ENCODE results near the gene HIVEP1.
"Not testable (repeated sequence)": the region's sequence is repeated elsewhere in the genome, so short reads cannot be mapped to it uniquely, and the experiment has no call there.

The HIVEP1 gene

DNA sequence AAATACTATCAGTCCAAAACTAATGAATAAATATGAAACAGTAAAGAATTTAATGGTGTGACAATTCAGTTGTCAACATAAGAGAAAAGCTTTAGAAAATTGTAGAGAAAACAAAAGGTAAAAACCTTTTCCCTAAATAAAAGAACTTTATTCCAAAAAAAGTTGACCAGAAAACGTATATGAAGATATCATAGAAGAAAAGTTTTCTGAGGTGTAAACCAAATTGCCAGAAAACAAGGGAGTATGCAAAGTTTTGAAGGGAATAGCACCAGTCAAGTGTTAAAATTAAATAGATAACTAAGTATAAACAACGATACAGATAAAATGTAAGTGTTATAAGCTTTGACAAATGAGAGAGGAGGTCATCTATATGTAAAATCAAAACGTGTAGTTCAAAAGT lies 104.9 kb downstream of the HIVEP1 start:
- no peak for DNase-seq (ENCODE audit: low spot score)

DNA sequence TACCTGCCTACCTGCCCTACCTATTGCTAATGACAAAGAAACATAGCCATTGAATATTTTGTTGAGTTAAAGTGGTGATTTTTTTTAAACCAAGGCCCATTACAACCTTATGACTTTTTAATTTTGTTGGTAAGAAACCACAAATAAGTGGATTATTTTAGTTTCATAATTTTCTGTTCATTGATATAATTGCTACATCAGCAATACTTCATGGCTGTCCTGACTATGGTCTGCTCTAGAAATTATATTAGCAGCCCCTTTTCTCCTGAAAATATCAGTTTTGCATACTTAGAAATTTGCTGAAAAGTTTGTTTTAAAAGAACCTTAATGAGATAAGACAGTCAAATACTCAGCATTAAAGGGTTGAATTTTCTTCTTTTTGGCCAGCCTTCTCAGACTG lies 106.5 kb downstream of the HIVEP1 start:
- no peak for DNase-seq (ENCODE audit: low spot score)

DNA sequence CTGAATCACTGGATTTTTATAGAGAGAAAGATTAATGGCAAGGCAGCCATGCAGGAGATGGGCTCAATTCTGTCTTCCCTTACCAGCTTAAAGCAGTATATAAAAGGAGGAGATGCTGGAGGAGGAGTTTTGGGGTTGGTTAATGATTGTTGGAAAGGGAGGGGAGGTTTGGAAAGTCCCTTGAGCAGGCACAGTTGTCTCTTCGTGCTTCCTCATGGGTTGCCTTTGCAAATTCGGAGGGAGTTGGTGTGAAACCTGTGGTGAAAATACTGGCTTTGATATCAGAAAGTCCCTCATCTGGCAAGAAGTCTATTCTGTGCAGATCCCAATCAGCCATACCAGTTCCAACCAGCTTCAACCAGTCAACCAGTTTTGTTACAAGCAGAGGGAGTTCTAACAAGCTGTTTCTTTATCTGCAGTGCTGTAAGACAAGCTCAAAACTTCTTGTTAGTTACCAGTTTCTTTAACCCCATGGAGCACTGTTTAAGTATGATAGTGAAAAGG lies 107.0 kb downstream of the HIVEP1 start:
- no peak for DNase-seq (ENCODE audit: low spot score)

DNA sequence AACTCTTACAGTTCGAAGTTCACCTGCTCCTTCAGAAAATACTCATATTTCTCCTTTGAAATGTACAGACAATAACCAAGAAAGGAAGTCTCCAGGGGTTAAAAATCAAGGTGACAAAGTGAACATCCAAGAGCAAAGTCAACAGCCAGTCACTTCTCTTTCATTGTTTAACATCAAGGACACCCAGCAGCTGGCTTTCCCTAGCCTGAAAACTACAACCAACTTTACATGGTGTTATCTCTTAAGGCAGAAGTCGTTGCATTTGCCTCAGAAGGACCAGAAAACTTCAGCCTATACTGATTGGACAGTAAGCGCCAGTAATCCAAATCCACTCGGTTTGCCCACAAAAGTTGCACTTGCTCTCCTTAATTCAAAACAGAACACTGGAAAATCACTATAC lies 113.3 kb downstream of the HIVEP1 start:
- DNase-seq (ENCODE audit: low spot score): no peak

DNA sequence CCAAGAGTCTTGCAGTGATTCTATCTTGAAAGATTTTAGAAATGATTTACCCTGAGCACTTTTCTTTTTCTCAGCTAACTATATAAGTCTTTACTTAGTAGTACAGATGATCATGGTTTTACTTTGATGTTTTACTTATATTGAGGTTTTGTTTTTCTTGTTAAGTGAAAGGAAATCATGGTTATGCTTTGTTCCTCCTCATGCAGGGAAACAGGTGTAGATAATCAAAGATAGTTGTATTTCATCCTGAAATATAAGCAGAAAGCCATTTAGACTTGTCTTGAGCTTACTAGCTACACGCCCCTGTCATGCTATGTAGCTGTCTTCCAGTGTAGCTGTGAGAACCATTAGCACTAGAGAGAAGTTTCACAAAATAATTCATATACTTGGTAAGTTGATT lies 113.9 kb downstream of the HIVEP1 start:
- DNase-seq (ENCODE audit: low spot score): no peak

DNA sequence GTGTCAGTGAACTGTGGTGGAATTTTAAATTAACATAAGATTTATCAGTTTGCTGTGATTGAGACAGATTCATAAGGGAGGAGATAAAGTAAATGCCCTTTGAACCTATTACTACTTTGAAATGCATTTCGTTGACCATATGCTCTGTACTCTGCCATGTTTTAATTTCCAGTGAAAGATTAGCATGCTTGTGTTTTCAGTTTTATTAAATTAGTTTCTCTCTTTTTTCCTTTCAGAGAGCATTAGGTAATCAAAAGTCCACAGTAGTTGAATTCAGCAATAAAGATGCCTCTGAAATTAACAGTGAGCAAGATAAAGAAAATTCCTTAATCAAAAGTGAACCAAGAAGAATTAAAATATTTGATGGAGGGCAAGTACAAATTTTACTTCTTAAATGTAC lies 117.4 kb downstream of the HIVEP1 start:
- DNase-seq (ENCODE audit: low spot score): no peak

DNA sequence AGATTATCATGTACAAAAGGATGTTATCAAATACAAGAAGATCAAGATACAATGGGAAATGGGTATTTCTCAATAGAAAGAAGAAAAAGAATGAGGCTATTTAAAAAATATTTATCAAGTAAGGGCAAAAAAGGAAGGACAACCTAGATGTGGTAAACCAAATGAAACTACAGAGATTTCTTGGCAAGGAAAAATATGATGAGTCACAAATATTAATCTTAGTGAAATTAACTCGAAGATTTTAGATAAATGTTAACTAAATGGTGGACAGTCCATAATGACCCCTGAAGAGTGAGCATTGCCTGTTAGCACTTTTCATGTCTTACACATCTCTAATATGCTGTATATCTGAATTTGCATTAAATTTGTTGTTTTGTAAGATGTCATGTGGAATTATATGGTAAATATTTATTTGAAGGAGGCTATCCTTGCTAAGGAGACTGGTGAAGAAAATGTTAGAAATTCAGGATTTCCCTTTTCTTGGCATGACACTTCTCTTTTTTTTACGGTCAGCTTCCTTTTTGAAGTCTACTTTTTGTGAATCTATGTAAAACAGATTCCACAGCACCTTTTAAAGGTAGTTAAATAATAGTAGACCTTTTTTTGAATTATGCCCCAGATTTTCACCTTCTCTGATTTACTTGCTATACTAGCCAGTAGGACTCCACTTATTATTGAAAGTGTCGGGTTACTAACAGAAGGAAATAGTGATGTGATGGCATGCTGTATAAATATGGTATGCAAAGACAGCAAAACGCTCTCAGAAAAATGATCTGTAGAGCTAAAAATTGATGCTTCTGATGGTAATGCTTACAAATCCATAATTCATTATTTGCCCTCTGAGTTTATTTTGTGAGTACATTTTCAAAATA lies 120.5 kb downstream of the HIVEP1 start:
- DNase-seq (ENCODE audit: low spot score): no peak

DNA sequence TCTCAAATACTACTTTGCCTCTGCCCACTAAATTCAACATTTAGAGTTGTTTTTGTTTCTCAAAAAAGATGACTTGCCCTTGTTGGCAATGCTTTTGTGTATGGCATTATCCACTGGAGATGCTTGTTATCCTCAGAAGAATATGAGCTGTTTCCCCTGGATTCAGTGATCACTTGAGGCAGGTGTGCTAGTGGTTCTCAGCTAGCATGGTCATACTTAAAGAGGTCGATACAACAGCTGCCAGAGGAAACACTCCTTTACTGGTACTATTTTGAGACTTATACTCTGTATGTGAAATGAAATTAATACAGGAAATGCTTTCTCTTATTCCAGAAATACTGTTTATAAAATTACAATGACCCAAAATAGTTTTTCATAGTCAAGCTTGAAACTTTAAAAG lies 122.5 kb downstream of the HIVEP1 start:
- no peak for DNase-seq (ENCODE audit: low spot score)

DNA sequence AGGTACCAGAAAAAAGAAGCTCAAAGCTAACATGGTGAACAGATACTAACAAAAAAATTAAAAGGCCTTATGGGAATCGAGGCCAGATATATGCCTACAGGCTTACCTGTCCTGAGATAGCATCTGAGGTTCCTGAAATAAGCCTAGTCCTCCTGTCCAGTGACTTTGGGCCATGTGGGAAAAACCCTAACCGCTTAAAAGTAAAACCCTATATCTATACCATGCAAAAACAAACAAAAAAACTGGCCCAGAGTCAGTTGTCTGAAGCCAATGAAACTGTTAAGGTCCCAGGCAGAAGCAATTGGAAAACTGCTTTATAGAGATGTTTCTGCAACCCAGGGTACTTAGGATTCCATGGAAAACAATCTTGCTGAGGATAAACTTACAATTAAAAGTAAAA lies 122.9 kb downstream of the HIVEP1 start:
- DNase-seq (ENCODE audit: low spot score): no peak

DNA sequence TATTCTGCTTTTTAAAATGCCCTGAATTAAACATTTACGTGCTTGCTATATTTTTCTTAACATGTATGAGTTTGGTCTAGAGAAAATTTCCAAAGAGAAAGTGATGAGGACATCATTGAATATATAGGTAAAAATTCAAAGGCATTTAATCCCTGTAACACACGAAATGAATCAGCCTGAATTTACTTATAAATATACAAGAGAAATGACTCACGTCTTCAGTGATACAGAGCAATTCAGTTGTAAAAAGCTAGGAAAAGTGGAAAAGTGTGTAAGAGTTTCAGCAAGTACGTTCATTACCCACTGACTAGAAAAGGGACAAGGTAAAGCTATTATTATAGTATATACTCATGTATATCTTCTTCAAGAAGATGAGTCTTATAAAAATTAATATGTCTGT lies 124.8 kb downstream of the HIVEP1 start:
- no peak for DNase-seq (ENCODE audit: low spot score)

DNA sequence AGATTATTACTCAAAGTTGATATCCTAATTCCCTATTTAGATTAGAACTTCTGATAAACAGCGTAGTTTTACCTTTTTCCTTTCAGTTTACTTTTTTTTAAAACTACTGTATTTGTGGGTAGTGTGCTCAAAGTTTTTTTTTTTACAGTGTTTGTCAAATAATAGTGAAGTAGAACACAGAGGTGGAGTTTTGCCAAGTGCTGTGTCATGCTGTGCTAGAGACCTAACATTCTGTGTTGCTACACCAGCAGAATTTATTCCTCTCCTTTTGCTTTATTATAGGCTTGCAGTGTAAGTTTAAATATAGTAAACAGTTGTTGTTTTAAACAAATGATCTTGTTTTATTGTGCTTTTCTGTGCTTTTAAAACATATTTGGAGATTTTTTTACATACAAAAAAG lies 125.4 kb downstream of the HIVEP1 start:
- DNase-seq (ENCODE audit: low spot score): no peak

DNA sequence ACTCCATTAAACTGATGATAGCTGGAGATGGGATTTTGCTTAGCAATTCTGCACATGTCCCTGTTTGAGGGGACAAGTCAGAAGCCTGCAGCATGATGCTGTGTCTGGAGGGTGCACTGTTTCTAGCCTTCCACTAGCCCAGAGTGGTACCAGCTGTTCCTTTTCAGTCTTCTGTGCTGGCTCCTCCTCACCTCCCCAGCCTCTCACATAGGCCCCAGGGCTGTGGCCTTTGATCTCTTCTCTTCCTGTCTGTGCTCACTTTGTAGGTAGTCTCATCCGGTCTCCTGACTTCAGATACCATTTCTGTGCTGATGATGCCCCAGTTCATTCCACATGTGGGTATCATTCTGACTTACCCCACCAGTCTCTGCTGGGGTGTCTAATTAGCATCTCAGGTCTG lies 126.3 kb downstream of the HIVEP1 start:
- DNase-seq (ENCODE audit: low spot score): no peak

DNA sequence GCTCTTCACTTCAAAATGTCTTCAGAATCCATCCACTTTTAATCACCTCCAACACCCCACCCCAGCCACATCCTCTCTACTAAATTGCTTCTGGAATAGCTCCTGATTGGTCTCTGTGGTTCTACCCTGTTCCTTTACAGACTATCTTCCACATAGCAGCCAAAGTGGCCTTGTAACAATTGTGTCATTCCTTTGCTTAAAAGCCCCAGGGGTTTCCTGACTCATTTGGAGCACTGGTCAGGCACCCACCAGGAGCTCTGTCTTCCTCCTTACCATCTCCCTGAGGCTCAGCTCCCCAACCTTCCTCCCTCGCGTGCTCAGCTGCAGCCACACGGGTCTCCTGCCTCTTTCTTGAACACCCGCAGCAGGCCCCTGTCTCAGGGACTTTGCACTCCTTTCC lies 126.8 kb downstream of the HIVEP1 start:
- DNase-seq (ENCODE audit: low spot score): no peak

DNA sequence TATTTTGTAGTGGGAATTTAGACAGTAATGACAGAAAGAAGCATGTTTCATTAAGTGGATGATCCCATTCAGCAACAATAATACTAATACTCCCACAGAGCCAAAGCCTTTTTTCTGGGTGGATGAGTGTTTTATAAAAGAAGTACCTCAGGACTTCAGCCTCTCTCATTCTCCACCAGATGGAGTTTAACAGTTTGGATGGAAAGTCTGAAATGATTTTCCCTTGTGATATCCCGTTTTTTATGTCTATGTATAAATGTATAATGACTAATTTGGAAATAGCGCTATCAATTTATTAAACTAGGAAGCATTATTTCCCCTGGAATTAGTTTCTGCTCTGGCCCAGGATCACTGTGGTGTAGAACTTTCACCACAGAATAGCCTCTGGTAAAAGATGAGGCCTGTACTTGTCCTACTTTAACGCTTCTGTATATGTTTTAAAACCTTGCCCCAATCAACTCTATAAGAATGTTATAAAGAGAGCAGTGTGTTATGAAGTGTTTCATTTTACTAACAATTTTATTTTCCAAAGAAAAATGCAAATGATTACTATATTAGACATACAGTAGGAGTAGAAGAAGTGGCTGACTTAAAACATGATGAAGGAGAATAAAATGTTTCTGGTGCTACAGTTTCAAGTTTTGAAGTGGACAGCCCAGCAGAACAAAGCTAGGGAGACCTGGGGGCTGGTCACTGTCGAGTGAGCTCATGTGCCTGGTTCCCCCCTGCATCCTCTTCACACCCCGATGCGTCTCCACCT lies 135.6 kb downstream of the HIVEP1 start:
- DNase-seq (ENCODE audit: low spot score): no peak

DNA sequence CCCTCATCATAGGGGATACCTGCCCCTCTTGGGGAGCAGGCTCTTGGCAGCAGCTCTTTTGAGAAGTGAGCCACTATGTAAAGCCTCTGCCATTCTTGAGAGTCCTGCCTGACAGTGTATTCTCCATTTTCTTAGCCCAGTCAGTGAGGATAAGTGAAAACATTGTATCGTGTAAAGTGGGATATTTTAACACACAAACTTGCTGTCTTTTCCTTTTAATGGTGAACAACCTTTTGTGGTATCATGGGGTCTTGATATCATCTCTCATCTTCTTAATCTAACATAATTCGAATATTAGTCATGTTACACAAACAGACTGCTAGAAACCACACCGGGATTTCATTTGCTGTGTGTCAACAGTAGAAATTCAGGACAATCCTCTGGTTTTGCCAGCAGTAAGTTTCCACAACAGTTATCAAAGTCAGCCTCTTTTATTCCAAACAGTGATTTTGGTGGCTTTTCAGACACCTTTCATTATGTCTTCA lies 136.2 kb downstream of the HIVEP1 start:
- no peak for DNase-seq (ENCODE audit: low spot score)

DNA sequence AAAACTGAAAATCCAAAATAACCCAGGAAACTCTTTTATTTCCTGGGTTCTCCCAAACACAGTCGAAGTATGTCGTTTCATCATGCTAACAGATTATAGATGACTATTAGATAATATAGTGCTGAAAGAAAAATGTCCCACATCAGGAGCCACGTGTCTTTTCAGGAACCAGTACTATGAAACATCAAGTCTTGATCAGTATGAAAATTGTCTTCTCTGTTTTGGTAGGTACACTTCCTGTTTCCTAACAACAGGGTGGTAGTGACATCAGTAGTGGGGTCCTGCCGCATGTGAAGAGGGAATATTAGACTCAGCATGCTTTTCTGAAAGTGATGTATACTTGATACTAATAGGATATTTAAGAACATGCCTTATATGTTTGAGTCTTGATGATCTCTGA lies 136.7 kb downstream of the HIVEP1 start:
- no peak for DNase-seq (ENCODE audit: low spot score)

DNA sequence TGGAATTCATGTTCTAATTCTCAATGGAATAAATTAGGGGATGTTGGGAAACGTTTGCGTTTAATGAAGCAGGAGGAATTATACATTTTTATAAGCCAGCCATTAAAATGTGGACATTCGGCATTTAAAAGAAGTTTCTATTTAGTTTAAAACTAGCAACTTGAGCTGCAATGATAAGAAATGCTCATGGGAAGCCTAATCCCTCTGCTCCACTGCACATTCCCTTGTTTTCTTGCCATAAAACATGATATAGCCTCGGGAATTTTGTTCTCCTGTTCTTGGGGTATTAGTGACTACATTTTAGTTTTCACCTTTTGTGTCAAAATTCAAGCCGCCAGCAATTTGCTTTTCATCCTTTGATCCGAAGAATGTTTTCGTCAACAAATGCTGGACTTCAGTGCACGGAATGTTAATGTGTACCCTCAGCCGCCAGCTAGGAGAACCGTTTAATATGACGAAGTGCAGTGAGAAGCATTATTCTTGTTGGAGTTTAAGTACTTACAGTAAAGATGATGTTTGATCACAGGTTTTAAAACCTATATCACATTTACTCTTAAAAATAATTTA lies 137.9 kb downstream of the HIVEP1 start:
- no peak for DNase-seq (ENCODE audit: low spot score)

DNA sequence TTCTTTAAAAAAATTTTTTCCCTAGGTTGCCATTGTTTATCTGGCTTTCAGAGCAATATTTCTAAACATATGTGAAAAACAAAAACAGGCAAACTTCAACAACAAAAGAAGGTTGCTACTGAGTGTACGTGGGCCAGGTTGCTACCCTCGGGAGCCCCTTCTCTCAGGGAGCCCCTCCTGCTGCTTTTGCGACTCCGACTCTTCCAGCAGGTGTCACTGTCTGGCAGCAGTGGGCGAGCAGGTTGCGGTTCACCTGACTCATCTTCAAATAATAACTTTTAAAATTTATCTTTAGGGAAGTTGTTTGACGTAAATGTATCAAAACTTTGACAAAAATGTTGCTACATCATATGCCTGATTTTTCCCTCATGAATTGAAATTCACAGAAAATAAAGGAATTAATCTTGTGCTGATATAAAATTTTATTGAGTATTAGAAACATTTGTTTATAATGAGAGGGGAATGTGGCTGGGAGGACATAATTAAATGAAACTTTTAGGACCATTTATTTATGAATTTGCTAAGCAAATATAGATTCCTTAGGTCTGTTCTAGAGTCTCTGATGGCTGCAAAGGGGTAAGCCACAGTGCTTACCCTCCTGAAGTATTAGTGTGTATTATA lies 138.8 kb downstream of the HIVEP1 start:
- peak; percentile 21 for DNase-seq (ENCODE audit: low spot score)

DNA sequence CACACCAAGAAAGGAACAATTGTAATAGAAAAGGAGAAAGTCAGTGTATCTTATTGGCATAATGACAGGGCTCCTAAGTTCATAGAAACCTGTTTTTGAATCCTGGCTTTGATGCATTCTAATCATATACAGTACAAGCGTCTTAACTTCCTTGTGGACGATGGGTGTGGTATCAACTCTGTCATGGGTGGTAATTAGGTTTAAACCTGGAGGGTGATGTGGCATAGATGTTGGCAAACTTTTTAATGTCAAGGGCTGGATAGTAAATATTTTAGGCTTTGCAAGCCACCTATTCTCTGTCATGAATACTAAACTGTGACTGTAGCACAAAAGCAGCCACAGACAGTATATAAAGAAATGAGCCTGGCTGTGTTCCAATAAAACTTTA lies 139.3 kb downstream of the HIVEP1 start:
- no peak for DNase-seq (ENCODE audit: low spot score)

DNA sequence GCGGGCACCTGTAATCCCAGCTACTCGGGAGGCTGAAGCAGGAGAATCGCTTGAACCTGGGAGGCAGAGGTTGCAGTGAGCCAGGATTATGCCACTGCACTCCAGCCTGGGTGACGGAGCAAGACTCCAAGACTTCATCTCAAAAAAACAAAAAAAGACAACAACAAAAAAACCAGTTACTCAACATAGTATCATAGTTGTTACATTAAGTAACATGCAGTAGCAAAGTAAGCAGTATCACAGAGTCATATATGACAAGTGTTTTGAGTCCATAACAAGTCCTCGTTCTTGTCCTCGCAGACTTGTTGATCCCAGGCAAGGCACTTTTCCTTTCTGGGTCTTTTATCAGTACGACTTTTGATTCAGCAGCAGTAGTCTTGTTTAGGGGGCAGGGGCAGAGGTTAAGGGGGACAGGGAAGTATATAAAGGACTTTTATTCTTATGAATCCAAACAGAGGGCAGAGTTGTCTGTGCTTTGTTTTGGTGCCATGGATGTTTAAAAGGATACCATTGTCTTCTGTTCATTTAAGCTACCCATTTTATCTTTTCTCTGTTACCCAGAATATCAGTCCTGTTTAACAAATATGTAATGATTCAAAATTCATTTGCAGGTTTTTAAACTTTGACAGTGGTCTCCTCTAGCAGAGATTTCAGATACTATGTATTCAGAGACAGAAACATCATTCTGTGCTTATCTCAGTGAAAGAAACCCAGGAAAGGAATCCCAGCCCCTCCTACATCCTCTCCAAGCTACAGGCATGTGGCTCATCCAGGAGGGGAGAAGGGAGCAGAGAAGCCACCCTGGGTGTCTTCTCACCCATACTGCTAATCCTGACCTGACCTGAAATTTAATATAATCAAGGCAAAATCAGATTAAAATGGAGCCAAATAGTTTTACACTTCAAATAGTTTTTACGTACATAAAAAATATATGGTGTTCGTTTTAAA lies 140.2 kb downstream of the HIVEP1 start:
- DNase-seq (ENCODE audit: low spot score): no peak

DNA sequence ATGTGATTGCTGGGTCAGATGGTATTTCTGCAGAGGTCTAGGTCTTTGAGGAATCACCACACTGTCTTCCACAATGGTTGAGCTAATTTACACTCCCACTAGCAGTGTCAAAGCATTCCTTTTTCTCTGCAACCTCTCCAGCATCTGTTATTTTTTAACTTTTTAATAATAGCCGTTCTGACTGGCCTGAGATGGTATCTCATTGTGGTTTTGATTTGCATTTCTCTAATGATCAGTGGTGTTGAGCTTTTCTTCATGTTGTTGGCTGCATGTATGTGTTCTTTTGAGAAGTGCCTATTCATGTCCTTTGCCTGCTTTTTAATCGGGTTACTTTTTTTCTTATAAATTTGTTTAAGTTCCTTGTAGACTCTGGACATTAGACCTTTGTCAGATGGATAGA lies 143.7 kb downstream of the HIVEP1 start:
- DNase-seq (ENCODE audit: low spot score): not testable (repeated sequence)

Measured in RKO (cell line).